GM06990 (cell line): ENCODE measurements around the gene RIMS3.

Experiments
- DNase-seq: peaks from one replicate; pipeline ENCODE4 v3.0.0-alpha.2; 2011; ENCODE audit not compliant: insufficient read length; ENCODE audit errors: extremely low read depth
- H3K27me3 ChIP-seq: replicated peaks from 2 replicates; pipeline ENCODE4 v1.6.0; 2011; ENCODE audit warnings: low read length; ENCODE audit not compliant: control insufficient read depth, insufficient read depth
- H3K36me3 ChIP-seq: 2 replicates; pipeline ENCODE4 v1.5.1; 2011; ENCODE audit warnings: low read length; ENCODE audit not compliant: control insufficient read depth, insufficient read depth
- H3K4me3 ChIP-seq: replicated peaks from 2 replicates; pipeline ENCODE4 v1.5.1; 2011; ENCODE audit warnings: low read depth, mild to moderate bottlenecking, control low read depth, low read length
- CTCF ChIP-seq: IDR thresholded peaks from 2 replicates; pipeline ENCODE4 v1.5.1; 2011; ENCODE audit warnings: low read length, control low read depth, mild to moderate bottlenecking, inconsistent platforms; ENCODE audit not compliant: insufficient read depth, poor library complexity, severe bottlenecking

The RIMS3 gene

DNA sequence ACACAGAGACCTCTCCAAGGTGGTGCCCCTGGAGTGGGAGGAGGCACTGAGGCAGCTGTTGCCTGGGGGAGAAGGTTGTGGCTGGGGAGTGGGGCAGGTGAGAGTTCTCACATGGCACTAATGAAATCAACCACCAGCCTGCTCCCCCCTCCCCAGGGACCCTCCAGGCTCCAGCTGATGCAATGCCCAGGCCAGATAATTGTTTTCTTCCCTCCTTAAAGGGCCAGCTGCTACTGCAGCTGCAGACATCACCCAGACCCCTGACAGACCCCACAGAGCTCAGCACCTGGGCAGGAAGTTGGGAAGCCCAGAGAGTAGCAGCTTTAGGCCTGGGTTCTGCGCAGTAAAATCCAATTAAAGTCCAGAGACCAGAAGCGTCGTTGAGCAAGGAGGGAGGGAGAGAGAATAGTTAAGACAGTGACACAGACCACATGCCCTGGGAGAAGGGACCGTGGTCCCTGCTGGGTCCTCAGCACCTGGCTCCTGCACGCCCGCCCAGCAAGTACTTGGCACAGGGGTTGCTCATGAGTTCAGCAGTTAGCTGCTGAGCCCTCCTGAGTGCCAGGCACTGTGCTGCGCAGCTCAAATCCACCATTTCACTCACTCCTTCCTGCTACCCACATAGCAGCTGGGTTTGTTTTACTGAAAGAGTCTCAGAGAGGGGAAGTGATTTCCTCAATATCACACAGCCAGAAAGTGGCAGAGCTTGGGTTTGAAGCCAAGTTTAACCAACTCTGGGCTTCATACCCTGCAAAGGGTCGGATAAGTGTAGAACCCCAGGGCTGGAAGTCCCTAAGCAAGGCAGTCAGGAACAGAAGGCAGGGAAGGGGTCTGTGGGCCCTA is 1.9 kb downstream of the RIMS3 start:
- H3K27me3 ChIP-seq, result no peaks in the 10 kb centered on the region; the same call in none of the 2 replicates
- no peak for DNase-seq
- no peak overlapping the region for H3K4me3 ChIP-seq
- H3K36me3 ChIP-seq, result no peaks in the 10 kb centered on the region
- TF ChIP-seq CTCF, result no peak

DNA sequence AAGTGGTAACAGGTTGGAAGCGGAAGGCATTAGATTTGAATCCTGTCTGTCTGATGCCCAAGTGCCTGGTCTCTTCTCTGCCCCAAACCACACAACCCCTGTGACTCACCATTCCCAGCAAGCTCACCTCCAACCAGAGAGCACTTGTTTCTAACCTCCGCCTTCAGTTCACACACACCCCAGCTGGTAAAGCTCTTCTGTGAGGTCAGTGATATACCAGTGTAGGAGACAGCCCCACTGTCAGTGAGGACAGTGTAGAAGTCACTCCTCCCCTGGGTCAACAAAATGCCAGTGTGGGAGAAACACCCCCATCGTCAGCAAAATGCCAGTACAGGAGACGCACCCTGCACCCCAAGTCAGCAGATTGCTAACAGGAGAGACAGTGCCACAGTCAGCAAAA is 2.6 kb downstream of the RIMS3 start:
- Histone ChIP-seq H3K27me3 (no peaks in the 10 kb centered on the region; the same call in none of the 2 replicates), H3K4me3 (no peak overlapping the region), H3K36me3 (no peaks in the 10 kb centered on the region)
- no peak for TF ChIP-seq CTCF
- DNase-seq, result no peak

DNA sequence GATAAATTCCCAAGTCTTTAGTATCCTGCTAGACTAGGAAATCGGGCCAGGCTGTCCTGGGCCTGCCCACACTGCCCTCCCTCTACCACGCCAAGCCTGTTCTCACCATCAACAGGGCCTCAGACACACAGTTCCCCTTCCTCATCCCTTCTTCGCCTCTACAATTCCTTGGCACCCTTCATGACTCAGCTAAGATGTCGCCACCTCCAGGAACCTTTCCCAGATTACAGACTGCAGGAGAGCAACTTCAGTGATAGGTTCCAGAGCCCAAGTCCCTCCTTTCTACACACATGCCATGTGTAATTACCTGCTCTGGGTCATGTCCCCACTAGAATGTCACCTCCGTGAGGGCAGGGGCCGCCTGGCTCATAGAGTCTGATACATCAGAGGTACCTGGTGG is 3.3 kb downstream of the RIMS3 start:
- TF ChIP-seq CTCF, result no peak
- Histone ChIP-seq H3K27me3 (no peaks in the 10 kb centered on the region; the same call in none of the 2 replicates), H3K36me3 (no peaks in the 10 kb centered on the region), H3K4me3 (no peak overlapping the region)
- DNase-seq, result no peak

DNA sequence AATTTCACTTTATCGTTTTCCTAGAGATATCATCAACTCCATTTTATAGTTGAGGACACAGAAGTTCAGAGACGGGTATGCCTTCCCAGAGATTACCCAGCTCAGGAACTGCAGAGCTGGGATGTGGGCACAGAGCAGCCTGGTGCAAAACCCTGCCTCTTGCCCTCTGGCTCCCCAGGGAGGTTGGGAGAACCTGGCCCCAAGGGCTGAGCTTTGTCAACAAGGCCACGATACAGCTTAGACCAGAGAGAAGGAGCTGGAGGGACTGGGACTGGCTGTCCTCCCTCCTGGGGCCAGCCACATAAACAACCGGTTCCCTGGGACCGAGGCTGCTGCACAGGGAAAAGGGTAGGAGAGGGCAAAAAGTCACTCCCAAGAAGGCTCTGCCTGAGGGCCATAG is 3.8 kb downstream of the RIMS3 start:
- no peak for DNase-seq
- Histone ChIP-seq H3K36me3 (no peaks in the 10 kb centered on the region), H3K4me3 (no peak overlapping the region), H3K27me3 (no peaks in the 10 kb centered on the region; the same call in none of the 2 replicates)
- no peak for TF ChIP-seq CTCF

DNA sequence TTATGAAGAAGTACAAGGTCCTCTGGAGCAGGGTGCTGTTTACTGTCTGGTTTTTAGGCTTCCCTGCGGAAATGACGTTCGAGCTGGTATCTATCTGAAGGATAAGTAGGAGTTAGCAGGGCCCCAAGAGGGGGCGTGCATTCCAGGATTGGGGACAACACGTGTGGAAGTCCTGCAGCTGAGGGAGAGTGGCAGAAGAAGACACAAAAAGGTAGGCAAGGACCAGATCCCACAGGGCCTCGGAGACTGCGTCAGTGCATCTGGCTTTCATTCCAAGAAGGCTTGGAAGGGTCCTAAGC is 5.9 kb downstream of the RIMS3 start:
- H3K36me3 ChIP-seq, result no peaks in the 10 kb centered on the region
- no peak overlapping the region for H3K4me3 ChIP-seq
- no peaks in the 10 kb centered on the region; the same call in 1 of the 2 replicates for H3K27me3 ChIP-seq
- TF ChIP-seq CTCF, result no peak
- no peak for DNase-seq
